Hair follicular keratinocyte (primary cell): ENCODE results near the gene KAT7. TPM values are rescaled to one million over a fixed set of nuclear protein-coding genes. Genes with fewer than 3 reads are reported as not detected.

ENCODE experiments used
- total RNA-seq: library from RNA; depleted of rRNA; stranded (reverse); fragments of >200 nt; gene quantifications from 2 replicates; pipeline ENCODE4 v1.2.3, GENCODE V29; 2015

The KAT7 gene
- total RNA-seq = 17.1 and 20.7 TPM in 2 replicates

DNA sequence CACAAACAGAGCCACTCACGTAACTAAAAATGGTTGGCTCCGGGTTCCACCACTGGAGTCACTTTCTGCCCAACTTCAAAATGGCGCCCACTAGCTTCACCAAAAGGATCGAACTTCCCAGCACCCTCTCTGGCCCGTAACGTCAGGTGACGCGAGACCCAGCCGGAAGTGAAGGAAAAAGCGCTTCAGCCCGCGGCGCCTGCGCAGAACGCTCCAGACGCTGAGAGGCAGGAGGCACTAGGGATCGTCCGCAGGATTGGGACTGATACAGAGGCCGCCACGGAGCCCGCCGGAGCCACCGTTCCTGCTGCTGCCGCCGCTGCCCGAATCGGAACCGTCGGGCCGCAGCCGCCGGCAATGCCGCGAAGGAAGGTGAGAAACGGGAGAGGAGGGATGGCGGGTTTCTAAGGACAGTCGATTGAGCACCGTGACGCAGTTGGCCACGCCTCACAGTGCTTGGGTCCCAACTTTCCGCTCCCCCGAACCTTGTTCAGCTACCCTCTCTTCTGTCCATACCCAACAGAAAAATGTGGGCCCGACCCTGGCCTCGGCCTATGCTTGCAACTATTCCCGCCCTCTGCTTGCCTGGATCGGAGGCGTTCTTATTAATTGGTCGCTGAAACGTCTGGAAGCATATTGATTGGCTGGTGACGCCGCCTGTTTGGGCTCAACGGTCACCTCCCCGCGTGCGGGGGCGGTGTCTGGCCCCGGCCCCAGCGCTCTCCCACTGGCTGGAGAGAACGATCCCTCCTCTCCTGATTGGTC lies at the start of gene KAT7:
Gene KAT7, plus strand, starts transcription at position 204 of the 765 bp plus-strand sequence. Its CDS starts 154 bp downstream, at position 358.

DNA sequence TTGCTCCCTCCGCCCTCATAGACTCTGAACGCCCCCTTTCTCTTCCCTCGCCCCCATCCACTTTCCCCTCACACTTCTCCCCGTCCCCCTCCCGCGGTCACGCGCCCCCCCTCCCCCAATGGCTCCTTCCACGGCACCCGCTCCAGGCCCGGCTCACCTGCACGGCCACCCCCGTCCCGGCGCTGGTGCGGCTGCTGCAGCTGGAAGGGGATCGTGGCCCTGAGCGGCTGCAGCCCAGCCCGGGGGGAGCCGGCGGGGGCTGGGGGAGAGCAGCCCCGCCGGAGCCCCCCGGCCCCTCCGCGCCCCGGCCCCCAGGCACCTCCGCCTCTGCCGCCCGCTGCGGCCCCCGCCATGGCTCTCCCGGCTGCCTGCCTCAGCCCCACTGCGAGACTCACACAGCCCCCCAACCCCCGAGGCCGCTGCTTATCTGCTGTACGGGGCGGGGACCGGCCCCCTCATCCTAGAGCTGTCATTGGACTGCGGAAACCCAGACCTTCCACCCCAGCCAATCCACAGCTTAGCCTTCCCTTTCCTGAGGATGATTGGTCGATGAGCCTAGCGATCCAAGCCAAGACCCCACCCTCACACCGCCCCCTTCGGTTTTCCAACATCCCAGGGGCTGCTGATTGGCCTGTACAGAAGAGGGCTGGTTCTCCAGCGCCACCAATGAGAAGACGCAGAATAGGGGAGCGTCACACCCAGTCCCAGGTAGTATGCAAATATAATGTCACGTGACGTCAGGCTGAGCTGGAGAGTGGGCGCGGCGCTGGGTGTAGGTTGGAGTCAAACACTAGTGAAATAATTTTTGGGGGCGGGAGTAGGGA lies 24.5 kb upstream of the KAT7 start, which contains the start of gene FAM117A:
Gene FAM117A, minus strand, starts transcription at position 397 of the 824 bp plus-strand sequence. Its CDS starts 44 bp downstream, at position 353.

DNA sequence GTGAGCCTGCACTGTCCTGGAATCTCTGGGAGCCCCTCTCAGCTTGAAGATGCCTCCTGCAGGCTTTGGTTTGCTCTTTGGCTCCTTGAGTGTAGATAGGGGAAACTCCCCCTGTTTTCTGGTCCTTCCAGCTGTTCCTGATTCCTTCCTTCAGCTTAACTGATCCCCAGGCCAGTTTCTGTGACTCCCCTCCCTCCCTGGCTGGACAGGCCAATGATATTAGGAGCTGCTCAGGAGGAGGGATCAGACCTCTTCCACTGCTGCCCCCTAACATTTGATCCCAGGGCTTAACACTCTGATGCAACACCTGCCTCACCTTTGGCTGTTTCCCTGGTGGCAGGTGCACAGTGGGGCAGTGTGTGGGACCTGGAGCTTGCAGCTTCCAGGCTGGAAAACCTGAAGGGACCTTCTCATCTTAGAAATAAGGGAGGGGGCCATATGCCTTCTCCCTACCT lies 59.6 kb downstream of the KAT7 start, which contains the start of gene TAC4:
Gene TAC4, minus strand, starts transcription at position 51 of the 455 bp plus-strand sequence. CDS start 52 bp downstream, outside the sequence.

Other genes starting within 250 kb of the KAT7 start
- gene NXPH3, start 212.8 kb upstream of the KAT7 start, total RNA-seq = 0.08 and 0.38 TPM in 2 replicates
- 20.9 and 29.1 TPM in 2 replicates for gene SPOP, start 110.6 kb upstream of the KAT7 start, total RNA-seq
- 71.7 and 76.9 TPM in 2 replicates for gene SLC35B1, start 80.7 kb upstream of the KAT7 start, total RNA-seq
- 10.3 and 12.2 TPM in 2 replicates for gene FAM117A, start 24.6 kb upstream of the KAT7 start, total RNA-seq
- not detected in 2 replicates for gene TAC4, start 59.4 kb downstream of the KAT7 start, total RNA-seq
- gene DLX4, start 180.5 kb downstream of the KAT7 start, total RNA-seq = 0.08 and 0.23 TPM in 2 replicates
- gene DLX3, start 206.5 kb downstream of the KAT7 start, total RNA-seq = 1.2 and 1.6 TPM in 2 replicates